GM12878 (cell line): Measurements from ENCODE around the gene CSNK1G1.

ENCODE experiments used
- BACH1 ChIP-seq: fragments of 450-650 bp; IDR thresholded peaks from 2 replicates; pipeline ENCODE4 v1.6.1; 2017; ENCODE audit warnings: mild to moderate bottlenecking, borderline replicate concordance
- CHD2 ChIP-seq: IDR thresholded peaks from 2 replicates; pipeline ENCODE4 v1.6.1; 2011; ENCODE audit warnings: low read depth, low read length, improper control_type of control experiment, borderline replicate concordance
- CTCF ChIP-seq, 3 experiments: IDR thresholded peaks in 2 of 3; conservative IDR thresholded peaks in 1 of 3; 2 replicates each; pipeline ENCODE4 v1.5.1; 2011; ENCODE audit warnings: low read depth in 3 of 3, low read length in 3 of 3, mild to moderate bottlenecking in 3 of 3, control low read depth in 2 of 3, moderate library complexity in 2 of 3, inconsistent platforms in 1 of 3, mixed read lengths in 1 of 3; ENCODE audit not compliant: control insufficient read depth in 2 of 3, insufficient read depth in 1 of 3; ENCODE audit errors: extremely low read depth in 1 of 3
- ELK1 ChIP-seq: IDR thresholded peaks from 2 replicates; pipeline ENCODE4 v1.6.1; 2012; ENCODE audit warnings: low read depth, low read length, improper control_type of control experiment
- HDGF ChIP-seq: fragments of 450-650 bp; IDR thresholded peaks from 2 replicates; pipeline ENCODE4 v1.6.1; 2016; ENCODE audit warnings: antibody characterized with exemption
- JUND ChIP-seq: IDR thresholded peaks from 2 replicates; pipeline ENCODE4 v1.6.1; 2012; ENCODE audit warnings: low read depth, mild to moderate bottlenecking, low read length, improper control_type of control experiment, moderate library complexity
- KDM1A ChIP-seq: fragments of 200-600 bp; sonication (generic); IDR thresholded peaks from 2 replicates; pipeline ENCODE4 v1.6.1; 2016; ENCODE audit warnings: borderline replicate concordance
- NR2F1 ChIP-seq: fragments of 450-650 bp; conservative IDR thresholded peaks from 2 replicates; pipeline ENCODE4 v1.6.1; 2017; ENCODE audit warnings: mild to moderate bottlenecking
- RAD21 ChIP-seq: IDR thresholded peaks from 2 replicates; pipeline ENCODE4 v1.6.1; 2011; ENCODE audit warnings: mild to moderate bottlenecking, low read depth, low read length, moderate library complexity; ENCODE audit not compliant: insufficient read depth
- SREBF2 ChIP-seq: IDR thresholded peaks from 2 replicates; pipeline ENCODE4 v1.6.1; 2012; ENCODE audit warnings: mild to moderate bottlenecking, low read length
- SUZ12 ChIP-seq: fragments of 200-600 bp; sonication (generic); IDR thresholded peaks from one replicate; pipeline ENCODE4 v1.6.1; 2018; ENCODE audit warnings: antibody characterized with exemption, mild to moderate bottlenecking; ENCODE audit not compliant: unreplicated experiment
- TCF12 ChIP-seq: IDR thresholded peaks from 2 replicates; pipeline ENCODE4 v1.6.1; 2011; ENCODE audit warnings: low read depth, mild to moderate bottlenecking, low read length
- TF ChIP-seq, protein P1 (sequence below): IDR thresholded peaks from 2 replicates; pipeline ENCODE4 v1.6.1; 2011; ENCODE audit warnings: borderline replicate concordance, low read depth, mild to moderate bottlenecking, moderate library complexity, low read length; ENCODE audit not compliant: insufficient read depth, poor library complexity, severe bottlenecking
- TF ChIP-seq, protein P2 (sequence below): fragments of 150-350 bp; IDR thresholded peaks from 2 replicates; pipeline ENCODE4 v1.6.1; 2016; ENCODE audit warnings: low read depth, low read length

- TF ChIP-seq, protein P1, sequence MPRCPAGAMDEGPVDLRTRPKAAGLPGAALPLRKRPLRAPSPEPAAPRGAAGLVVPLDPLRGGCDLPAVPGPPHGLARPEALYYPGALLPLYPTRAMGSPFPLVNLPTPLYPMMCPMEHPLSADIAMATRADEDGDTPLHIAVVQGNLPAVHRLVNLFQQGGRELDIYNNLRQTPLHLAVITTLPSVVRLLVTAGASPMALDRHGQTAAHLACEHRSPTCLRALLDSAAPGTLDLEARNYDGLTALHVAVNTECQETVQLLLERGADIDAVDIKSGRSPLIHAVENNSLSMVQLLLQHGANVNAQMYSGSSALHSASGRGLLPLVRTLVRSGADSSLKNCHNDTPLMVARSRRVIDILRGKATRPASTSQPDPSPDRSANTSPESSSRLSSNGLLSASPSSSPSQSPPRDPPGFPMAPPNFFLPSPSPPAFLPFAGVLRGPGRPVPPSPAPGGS, result no peak
- TF ChIP-seq CTCF (IDR thresholded peaks at IDR 0.05 in 2 of 3, conservative IDR thresholded peaks at IDR 0.05 in 1 of 3; ENCODE audit: control insufficient read depth in 2 of 3, extremely low read depth in 1 of 3, insufficient read depth in 1 of 3, low read depth in 3 of 3, low read length in 3 of 3) (no peak), KDM1A (no peak), TCF12 (no peak), HDGF (no peak), JUND (no peak), NR2F1 (no peak), ELK1 (no peak), CHD2 (no peak), SUZ12 (no peak), RAD21 (no peak), BACH1 (no peak), SREBF2 (no peak)
- TF ChIP-seq, protein P2, sequence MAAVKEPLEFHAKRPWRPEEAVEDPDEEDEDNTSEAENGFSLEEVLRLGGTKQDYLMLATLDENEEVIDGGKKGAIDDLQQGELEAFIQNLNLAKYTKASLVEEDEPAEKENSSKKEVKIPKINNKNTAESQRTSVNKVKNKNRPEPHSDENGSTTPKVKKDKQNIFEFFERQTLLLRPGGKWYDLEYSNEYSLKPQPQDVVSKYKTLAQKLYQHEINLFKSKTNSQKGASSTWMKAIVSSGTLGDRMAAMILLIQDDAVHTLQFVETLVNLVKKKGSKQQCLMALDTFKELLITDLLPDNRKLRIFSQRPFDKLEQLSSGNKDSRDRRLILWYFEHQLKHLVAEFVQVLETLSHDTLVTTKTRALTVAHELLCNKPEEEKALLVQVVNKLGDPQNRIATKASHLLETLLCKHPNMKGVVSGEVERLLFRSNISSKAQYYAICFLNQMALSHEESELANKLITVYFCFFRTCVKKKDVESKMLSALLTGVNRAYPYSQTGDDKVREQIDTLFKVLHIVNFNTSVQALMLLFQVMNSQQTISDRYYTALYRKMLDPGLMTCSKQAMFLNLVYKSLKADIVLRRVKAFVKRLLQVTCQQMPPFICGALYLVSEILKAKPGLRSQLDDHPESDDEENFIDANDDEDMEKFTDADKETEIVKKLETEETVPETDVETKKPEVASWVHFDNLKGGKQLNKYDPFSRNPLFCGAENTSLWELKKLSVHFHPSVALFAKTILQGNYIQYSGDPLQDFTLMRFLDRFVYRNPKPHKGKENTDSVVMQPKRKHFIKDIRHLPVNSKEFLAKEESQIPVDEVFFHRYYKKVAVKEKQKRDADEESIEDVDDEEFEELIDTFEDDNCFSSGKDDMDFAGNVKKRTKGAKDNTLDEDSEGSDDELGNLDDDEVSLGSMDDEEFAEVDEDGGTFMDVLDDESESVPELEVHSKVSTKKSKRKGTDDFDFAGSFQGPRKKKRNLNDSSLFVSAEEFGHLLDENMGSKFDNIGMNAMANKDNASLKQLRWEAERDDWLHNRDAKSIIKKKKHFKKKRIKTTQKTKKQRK, result no peak
Observed at GRCh38 chr15:64288999-64289398, 67.0 kb downstream of the CSNK1G1 start.
